K562 (cell line): ENCODE results near the gene KNTC1. TPM values are rescaled to one million over a fixed set of nuclear protein-coding genes. Genes with fewer than 3 reads are reported as not detected.

Experiments used
- CBX1 ChIP-seq: sonication (generic); IDR thresholded peaks from 2 replicates; pipeline ENCODE4 v1.6.1; 2016; ENCODE audit warnings: antibody characterized with exemption, low read depth, mild to moderate bottlenecking
- HDAC2 ChIP-seq: fragments of 450-650 bp; IDR thresholded peaks from 2 replicates; pipeline ENCODE4 v1.6.1; 2016; ENCODE audit warnings: mild to moderate bottlenecking
- HDAC3 ChIP-seq: fragments of 450-650 bp; IDR thresholded peaks from 2 replicates; pipeline ENCODE4 v1.6.1; 2018; ENCODE audit warnings: borderline replicate concordance, mild to moderate bottlenecking, moderate library complexity; ENCODE audit not compliant: partially characterized antibody
- KAT8 ChIP-seq: fragments of 450-650 bp; IDR thresholded peaks from 2 replicates; pipeline ENCODE4 v1.6.1; 2016; ENCODE audit warnings: low read depth, mild to moderate bottlenecking
- LEF1 ChIP-seq: fragments of 450-650 bp; IDR thresholded peaks from 2 replicates; pipeline ENCODE4 v1.6.1; 2016; ENCODE audit warnings: mild to moderate bottlenecking
- MBD2 ChIP-seq: sonication (generic); IDR thresholded peaks from 2 replicates; pipeline ENCODE4 v1.6.1; 2016; ENCODE audit warnings: low read depth, borderline replicate concordance
- NCOR1 ChIP-seq: fragments of 450-650 bp; IDR thresholded peaks from 2 replicates; pipeline ENCODE4 v1.6.1; 2016; ENCODE audit warnings: mild to moderate bottlenecking, moderate library complexity
- NEUROD1 ChIP-seq: fragments of 150-350 bp; IDR thresholded peaks from 2 replicates; pipeline ENCODE4 v1.6.1; 2014; ENCODE audit warnings: borderline replicate concordance, low read length, low read depth; ENCODE audit not compliant: partially characterized antibody
- POLR2A ChIP-seq: fragments of 450-650 bp; conservative IDR thresholded peaks from 2 replicates; pipeline ENCODE4 v1.6.1; 2016
- PPARD ChIP-seq: fragments of 250-450 bp; sonication (Bioruptor Pico); IDR thresholded peaks from 2 replicates; pipeline ENCODE4 v1.8.0; 2022; ENCODE audit warnings: inconsistent platforms, mild to moderate bottlenecking, moderate library complexity
- TBL1XR1 ChIP-seq, 2 experiments: IDR thresholded peaks; 2 replicates each; pipeline ENCODE4 v1.6.1; 2012; ENCODE audit warnings: improper control_type of control experiment in 2 of 2, low read length in 2 of 2, mild to moderate bottlenecking in 1 of 2
- ZBTB40 ChIP-seq, 2 experiments: fragments of 450-650 bp in 1 of 2; sonication (generic) in 1 of 2; formaldehyde crosslinking in 1 of 2; IDR thresholded peaks; 2 replicates each; pipeline versions ENCODE4 v1.7.1 to v1.9.0; 2016 to 2022; ENCODE audit warnings: inconsistent platforms in 1 of 2, mild to moderate bottlenecking in 1 of 2, missing genetic modification reagents in 1 of 2
- ZBTB43 ChIP-seq: sonication (generic); formaldehyde crosslinking; IDR thresholded peaks from 2 replicates; pipeline ENCODE4 v1.8.0; 2023; ENCODE audit warnings: mild to moderate bottlenecking, missing genetic modification reagents
- ZNF143 ChIP-seq: sonication (generic); formaldehyde crosslinking; IDR thresholded peaks from 2 replicates; pipeline ENCODE4 v1.9.0; 2022; ENCODE audit warnings: mild to moderate bottlenecking, missing genetic modification reagents
- ZNF584 ChIP-seq: fragments of 200-800 bp; sonication (Bioruptor generic); IDR thresholded peaks from 2 replicates; pipeline ENCODE4 v1.6.1; 2016; ENCODE audit warnings: low read depth, mild to moderate bottlenecking, missing genetic modification characterization, missing compliant biosample characterization
- polyA plus RNA-seq, 8 experiments: library from polyadenylated mRNA; depleted of rRNA in 4 of 8; stranded (reverse) in 5 of 8; unstranded in 3 of 8; fragments of >200 nt; fragmentation: Nextera tagmentation in 2 of 8; fragmentation: Illumina TruSeq in 1 of 8; extraction: Ambion mirVana in 2 of 8; extraction: Trizol in 1 of 8; gene quantifications; 2 replicates each; pipeline versions ENCODE4 v1.2.1 to v1.2.3, GENCODE V29; 2011 to 2014; ENCODE audit warnings: inconsistent platforms in 1 of 8, missing spikeins in 1 of 8
- total RNA-seq, 7 experiments: library from RNA; depleted of rRNA in 6 of 7; stranded (reverse); fragments of >200 nt in 6 of 7; fragmentation: Illumina TruSeq in 2 of 7; extraction: Trizol in 2 of 7; gene quantifications; 2 replicates each; pipeline versions ENCODE4 v1.2.1 to v1.2.3, GENCODE V29; 2011 to 2021; ENCODE audit warnings: low replicate concordance in 1 of 7
- TF ChIP-seq, protein P1 (sequence below): fragments of 250-450 bp; sonication (Bioruptor Pico); IDR thresholded peaks from 2 replicates; pipeline ENCODE4 v1.8.0; 2021; ENCODE audit warnings: moderate library complexity, mild to moderate bottlenecking, inconsistent platforms

The KNTC1 gene
- total and polyA plus RNA-seq, 9 of the 15 experiments (the other 6 are each of a cell fraction or from before 2014, with no cell fraction given), result 38.9 to 135 (median 99.6) TPM

DNA sequence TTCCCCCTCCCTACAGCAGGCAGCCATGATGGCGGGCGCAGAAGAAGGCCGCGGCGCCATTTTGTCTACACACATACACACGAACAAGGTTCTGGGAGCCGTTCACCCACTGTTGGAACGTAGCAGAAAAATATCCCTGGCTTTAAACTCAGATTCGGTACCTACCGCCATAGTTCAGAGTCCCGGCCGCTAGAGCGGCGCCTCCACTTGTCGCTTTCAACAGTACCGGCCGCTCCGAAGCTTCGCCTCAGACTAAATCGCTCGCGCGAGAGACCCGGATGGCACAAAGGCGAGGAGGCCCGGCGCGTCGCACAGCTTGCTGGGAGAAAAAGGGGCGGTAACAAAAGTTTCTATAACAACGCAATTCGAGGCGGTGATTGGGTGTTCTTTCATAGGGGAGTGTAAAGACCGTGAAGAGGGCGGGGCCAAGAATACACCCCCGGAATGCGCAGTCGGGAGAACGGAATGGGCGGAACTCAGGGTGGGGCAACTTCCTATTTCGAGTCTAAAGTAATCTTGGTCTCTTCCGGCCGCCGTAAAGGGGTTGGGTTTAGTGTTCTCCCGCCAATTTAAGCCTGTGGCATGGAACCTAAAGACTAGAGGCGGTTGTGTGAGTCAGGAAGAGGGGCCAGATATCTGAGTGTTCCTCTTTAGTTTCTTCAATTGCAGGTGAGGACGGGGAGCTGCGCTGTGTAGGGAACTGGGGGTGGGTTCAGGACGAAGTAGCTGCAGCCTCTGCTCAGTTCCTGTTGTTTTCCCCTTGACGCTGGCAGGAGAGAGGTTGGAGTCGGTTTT lies at the start of gene KNTC1, which contains the start of gene RSRC2 (continued):
- TF ChIP-seq ZBTB40 (IDR thresholded peaks at IDR 0.05) (peak; percentile 92), ZBTB40 (CRISPR knock-in tag; IDR thresholded peaks at IDR 0.05) (0 out of 2 replicates have a peak, but pooled peaks have one; percentile 33), MBD2 (peak; percentile 23; the same call in 1 of the 2 replicates), CBX1 (peak; percentile 58; the same call in 1 of the 2 replicates), NEUROD1 (peak; percentile 61), ZNF584 (CRISPR knock-in tag) (0 out of 2 replicates have a peak, but pooled peaks have one; percentile 57), POLR2A (peak; percentile 99), NCOR1 (peak; percentile 30; the same call in 1 of the 2 replicates), ZNF143 (CRISPR knock-in tag) (peak; percentile 78), ZBTB43 (CRISPR knock-in tag) (peak; percentile 26; the same call in 1 of the 2 replicates), KAT8 (peak; percentile 94), LEF1 (peak; percentile 35; the same call in 1 of the 2 replicates), HDAC3 (no peak), HDAC2 (peak; percentile 78), TBL1XR1 (IDR thresholded peaks at IDR 0.05; ENCODE audit: low read length in 2 of 2) (peak; percentile 24 to 65; a peak in 2 of 4 replicates), PPARD (CRISPR knock-in tag) (no peak)
- TF ChIP-seq, protein P1, sequence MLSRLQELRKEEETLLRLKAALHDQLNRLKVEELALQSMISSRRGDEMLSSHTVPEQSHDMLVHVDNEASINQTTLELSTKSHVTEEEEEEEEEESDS (CRISPR knock-in tag), result no peak
